Keratinocyte (primary cell): ENCODE data around the gene ARHGAP24.

ENCODE experiments used
- CTCF ChIP-seq, 3 experiments: IDR thresholded peaks in 1 of 3; conservative IDR thresholded peaks in 1 of 3; optimal IDR thresholded peaks in 1 of 3; 2 replicates in 2 of 3; 3 replicates in 1 of 3; pipeline versions ENCODE3 to v1.5.1; 2011; ENCODE audit warnings: low read length in 3 of 3, mild to moderate bottlenecking in 3 of 3, moderate library complexity in 2 of 3, control low read depth in 1 of 3, inconsistent platforms in 1 of 3; ENCODE audit not compliant: insufficient read depth in 2 of 3; ENCODE audit errors: extremely low read depth in 1 of 3
- EZH2 ChIP-seq: IDR thresholded peaks from one replicate; pipeline ENCODE4 v1.6.1; 2012; ENCODE audit warnings: inconsistent platforms, mild to moderate bottlenecking, low read length, moderate library complexity

- no peak for TF ChIP-seq CTCF (optimal IDR thresholded peaks at IDR 0.05 in 1 of 3, IDR thresholded peaks at IDR 0.05 in 1 of 3, conservative IDR thresholded peaks at IDR 0.05 in 1 of 3; ENCODE audit: extremely low read depth in 1 of 3, insufficient read depth in 2 of 3, low read length in 3 of 3)
- TF ChIP-seq EZH2, result no peak
Measured at GRCh38 chr4:85508654-85509053, 33.7 kb downstream of the ARHGAP24 start.
